ENCODE measurements around the gene CA12. TPM values are rescaled to one million over a fixed set of nuclear protein-coding genes. Genes with fewer than 3 reads are reported as not detected.

Gene CA12
- total and polyA plus RNA-seq, 4 donors = 0.07 to 5.1 (median 1.5) TPM

DNA sequence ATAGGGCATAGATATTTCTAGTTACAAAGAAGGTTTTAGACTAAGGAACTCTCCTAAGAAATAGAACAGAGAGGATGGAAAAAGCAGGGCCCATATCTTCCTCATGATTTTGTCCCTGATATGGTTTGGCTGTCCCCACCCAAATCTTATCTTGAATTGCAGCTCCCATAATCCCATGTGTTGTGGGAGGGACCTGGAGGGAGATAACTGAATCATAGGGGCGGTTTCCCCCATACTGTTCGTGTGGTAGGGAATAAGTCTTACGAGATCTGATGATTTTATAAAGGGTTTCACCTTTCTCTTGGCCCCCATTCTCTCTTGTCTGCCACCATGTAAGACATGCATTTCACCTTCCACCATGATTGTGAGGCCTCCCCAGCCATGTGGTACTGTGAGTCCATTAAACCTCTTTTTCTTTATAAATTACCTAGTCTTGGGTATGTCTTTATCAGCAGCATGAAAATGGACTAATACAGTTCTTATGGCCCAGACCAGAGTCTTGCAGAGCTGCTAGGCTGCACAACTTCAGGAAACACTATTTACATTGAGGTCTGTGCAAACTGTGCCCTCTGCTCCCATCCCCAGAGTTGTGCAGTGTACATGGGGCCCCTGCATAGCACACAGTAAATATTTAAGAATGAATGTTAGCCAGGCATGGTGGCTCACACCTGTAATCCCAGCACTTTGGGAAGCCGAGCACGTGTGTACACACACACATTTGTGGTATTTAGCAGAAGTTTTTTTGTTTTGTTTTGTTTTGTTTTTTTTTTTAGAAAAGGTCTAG is 20.3 kb upstream of the CA12 start:
- Histone ChIP-seq H3K27me3 (ENCODE audit: control insufficient read depth in 4 of 4, insufficient read depth in 4 of 4, low read length in 3 of 4) (no peaks in the 10 kb centered on the region), H3K36me3 (ENCODE audit: control insufficient read depth in 4 of 4, insufficient read depth in 3 of 4, low read depth in 1 of 4, low read length in 3 of 4) (no peaks in the 10 kb centered on the region), H3K9ac (ENCODE audit: low read depth in 1 of 2, low read length in 2 of 2) (no peak overlapping the region), H3K4me1 (ENCODE audit: control insufficient read depth in 4 of 4, insufficient read depth in 4 of 4, low read length in 3 of 4) (peaks cover 0 to 6% (median 3%) of the 10 kb centered on the region in 4 donors), H3K27ac (ENCODE audit: low read depth in 1 of 2, low read length in 2 of 2) (no peak overlapping the region), H3K4me3 (ENCODE audit: low read depth in 1 of 3, low read length in 3 of 3) (no peak overlapping the region), H3K9me3 (ENCODE audit: control insufficient read depth in 4 of 4, low read length in 3 of 4) (no peaks in the 10 kb centered on the region)
- TF ChIP-seq RAD21 (IDR thresholded peaks at IDR 0.05) (no peak), EGR1 (IDR thresholded peaks at IDR 0.05; ENCODE audit: low read depth in 2 of 2) (no peak), CTCF (IDR thresholded peaks at IDR 0.05; ENCODE audit: low read depth, low read length, missing input control) (no peak), FOXA2 (IDR thresholded peaks at IDR 0.05) (no peak), HNF4A (conservative IDR thresholded peaks at IDR 0.05) (no peak), JUND (IDR thresholded peaks at IDR 0.05) (no peak), FOXA1 (IDR thresholded peaks at IDR 0.05) (no peak), YY1 (IDR thresholded peaks at IDR 0.05) (no peak), TAF1 (conservative IDR thresholded peaks at IDR 0.05) (no peak), GABPA (IDR thresholded peaks at IDR 0.05 in 1 of 2, conservative IDR thresholded peaks at IDR 0.05 in 1 of 2) (no peak), SP1 (IDR thresholded peaks at IDR 0.05) (no peak), HNF4G (IDR thresholded peaks at IDR 0.05) (no peak), RXRA (IDR thresholded peaks at IDR 0.05) (no peak), NR2F2 (IDR thresholded peaks at IDR 0.05) (no peak), ZBTB33 (IDR thresholded peaks at IDR 0.05) (no peak)
- TF ChIP-seq, protein P1, sequence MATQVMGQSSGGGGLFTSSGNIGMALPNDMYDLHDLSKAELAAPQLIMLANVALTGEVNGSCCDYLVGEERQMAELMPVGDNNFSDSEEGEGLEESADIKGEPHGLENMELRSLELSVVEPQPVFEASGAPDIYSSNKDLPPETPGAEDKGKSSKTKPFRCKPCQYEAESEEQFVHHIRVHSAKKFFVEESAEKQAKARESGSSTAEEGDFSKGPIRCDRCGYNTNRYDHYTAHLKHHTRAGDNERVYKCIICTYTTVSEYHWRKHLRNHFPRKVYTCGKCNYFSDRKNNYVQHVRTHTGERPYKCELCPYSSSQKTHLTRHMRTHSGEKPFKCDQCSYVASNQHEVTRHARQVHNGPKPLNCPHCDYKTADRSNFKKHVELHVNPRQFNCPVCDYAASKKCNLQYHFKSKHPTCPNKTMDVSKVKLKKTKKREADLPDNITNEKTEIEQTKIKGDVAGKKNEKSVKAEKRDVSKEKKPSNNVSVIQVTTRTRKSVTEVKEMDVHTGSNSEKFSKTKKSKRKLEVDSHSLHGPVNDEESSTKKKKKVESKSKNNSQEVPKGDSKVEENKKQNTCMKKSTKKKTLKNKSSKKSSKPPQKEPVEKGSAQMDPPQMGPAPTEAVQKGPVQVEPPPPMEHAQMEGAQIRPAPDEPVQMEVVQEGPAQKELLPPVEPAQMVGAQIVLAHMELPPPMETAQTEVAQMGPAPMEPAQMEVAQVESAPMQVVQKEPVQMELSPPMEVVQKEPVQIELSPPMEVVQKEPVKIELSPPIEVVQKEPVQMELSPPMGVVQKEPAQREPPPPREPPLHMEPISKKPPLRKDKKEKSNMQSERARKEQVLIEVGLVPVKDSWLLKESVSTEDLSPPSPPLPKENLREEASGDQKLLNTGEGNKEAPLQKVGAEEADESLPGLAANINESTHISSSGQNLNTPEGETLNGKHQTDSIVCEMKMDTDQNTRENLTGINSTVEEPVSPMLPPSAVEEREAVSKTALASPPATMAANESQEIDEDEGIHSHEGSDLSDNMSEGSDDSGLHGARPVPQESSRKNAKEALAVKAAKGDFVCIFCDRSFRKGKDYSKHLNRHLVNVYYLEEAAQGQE (IDR thresholded peaks at IDR 0.05) = no peak
- TF ChIP-seq, protein P2, sequence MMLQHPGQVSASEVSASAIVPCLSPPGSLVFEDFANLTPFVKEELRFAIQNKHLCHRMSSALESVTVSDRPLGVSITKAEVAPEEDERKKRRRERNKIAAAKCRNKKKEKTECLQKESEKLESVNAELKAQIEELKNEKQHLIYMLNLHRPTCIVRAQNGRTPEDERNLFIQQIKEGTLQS (IDR thresholded peaks at IDR 0.05) = no peak
- TF ChIP-seq, protein P3, sequence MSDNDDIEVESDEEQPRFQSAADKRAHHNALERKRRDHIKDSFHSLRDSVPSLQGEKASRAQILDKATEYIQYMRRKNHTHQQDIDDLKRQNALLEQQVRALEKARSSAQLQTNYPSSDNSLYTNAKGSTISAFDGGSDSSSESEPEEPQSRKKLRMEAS (IDR thresholded peaks at IDR 0.05) = no peak
- WGBS = 95% methylated on average over 5 of the region's 5 CpGs
- no peak for DNase-seq (ENCODE audit: low spot score)
